Omental fat pad (tissue), 4 donors: Measurements from ENCODE around the gene MYL9. TPM values are rescaled to one million over a fixed set of nuclear protein-coding genes. Genes with fewer than 3 reads are reported as not detected.

Source experiments
- ATAC-seq: fragments of 150-250 bp; one replicate; pipeline ENCODE4 v1.9.1; 2016; ENCODE audit warnings: mild to moderate bottlenecking, moderate library complexity; ENCODE audit not compliant: low FRiP score
- DNase-seq: peaks from one replicate; pipeline ENCODE4 v3.0.0-alpha.2; 2019; ENCODE audit warnings: low spot score
- total RNA-seq, 4 donors: library from RNA; depleted of rRNA; stranded (reverse); fragments of >200 nt; gene quantifications; one replicate each; pipeline ENCODE4 v1.1.0, GENCODE V29; 2016
- TF ChIP-seq, protein P1 (sequence below), 3 donors: fragments of 450-650 bp; IDR thresholded peaks; one replicate each; pipeline ENCODE4 v1.5.1; 2016 to 2017; ENCODE audit warnings: antibody characterized with exemption in 3 of 3, mild to moderate bottlenecking in 3 of 3, moderate library complexity in 2 of 3

The MYL9 gene
- total RNA-seq, 4 donors from 2014 or later, result 57.0 to 145 (median 102) TPM

- ATAC-seq, result no peak
- TF ChIP-seq, protein P1, sequence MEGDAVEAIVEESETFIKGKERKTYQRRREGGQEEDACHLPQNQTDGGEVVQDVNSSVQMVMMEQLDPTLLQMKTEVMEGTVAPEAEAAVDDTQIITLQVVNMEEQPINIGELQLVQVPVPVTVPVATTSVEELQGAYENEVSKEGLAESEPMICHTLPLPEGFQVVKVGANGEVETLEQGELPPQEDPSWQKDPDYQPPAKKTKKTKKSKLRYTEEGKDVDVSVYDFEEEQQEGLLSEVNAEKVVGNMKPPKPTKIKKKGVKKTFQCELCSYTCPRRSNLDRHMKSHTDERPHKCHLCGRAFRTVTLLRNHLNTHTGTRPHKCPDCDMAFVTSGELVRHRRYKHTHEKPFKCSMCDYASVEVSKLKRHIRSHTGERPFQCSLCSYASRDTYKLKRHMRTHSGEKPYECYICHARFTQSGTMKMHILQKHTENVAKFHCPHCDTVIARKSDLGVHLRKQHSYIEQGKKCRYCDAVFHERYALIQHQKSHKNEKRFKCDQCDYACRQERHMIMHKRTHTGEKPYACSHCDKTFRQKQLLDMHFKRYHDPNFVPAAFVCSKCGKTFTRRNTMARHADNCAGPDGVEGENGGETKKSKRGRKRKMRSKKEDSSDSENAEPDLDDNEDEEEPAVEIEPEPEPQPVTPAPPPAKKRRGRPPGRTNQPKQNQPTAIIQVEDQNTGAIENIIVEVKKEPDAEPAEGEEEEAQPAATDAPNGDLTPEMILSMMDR (IDR thresholded peaks at IDR 0.05), result no peak
- DNase-seq, result no peak
These were observed 3.1 kb downstream of the MYL9 start for GRCh38 chr20:36544134-36545018.

DNA sequence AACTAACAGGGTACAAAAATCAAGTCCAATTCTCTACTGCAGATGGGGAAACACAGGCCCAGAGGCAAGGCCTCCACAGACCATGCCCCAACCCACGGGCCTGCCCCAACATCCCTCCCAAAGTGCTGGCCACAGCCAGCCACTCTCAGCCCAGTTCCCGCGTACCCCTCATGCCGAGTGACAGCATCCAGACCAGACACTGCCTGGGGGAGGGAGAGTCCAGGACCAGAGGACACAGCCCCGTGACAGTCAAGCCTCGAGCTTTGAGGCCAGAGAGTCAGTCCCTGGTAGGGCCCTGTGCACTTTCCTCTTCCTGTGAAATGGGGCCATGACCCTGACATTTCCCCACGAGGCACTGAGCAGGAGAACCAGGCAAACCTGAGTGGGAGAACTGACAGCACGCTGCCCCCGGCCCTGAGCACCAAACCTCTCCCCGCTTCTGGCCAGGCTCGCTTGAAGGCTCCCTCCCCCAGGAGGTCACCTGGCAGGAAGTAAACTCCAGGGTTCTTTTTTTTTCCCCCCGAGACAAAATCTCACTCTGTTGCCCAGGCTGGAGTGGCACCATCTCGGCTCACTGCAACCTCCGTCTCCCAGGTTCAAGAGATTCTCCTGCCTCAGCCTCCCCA, 4.9 kb downstream of the MYL9 start:
- no peak for ATAC-seq
- TF ChIP-seq, protein P1 (IDR thresholded peaks at IDR 0.05), result no peak

DNA sequence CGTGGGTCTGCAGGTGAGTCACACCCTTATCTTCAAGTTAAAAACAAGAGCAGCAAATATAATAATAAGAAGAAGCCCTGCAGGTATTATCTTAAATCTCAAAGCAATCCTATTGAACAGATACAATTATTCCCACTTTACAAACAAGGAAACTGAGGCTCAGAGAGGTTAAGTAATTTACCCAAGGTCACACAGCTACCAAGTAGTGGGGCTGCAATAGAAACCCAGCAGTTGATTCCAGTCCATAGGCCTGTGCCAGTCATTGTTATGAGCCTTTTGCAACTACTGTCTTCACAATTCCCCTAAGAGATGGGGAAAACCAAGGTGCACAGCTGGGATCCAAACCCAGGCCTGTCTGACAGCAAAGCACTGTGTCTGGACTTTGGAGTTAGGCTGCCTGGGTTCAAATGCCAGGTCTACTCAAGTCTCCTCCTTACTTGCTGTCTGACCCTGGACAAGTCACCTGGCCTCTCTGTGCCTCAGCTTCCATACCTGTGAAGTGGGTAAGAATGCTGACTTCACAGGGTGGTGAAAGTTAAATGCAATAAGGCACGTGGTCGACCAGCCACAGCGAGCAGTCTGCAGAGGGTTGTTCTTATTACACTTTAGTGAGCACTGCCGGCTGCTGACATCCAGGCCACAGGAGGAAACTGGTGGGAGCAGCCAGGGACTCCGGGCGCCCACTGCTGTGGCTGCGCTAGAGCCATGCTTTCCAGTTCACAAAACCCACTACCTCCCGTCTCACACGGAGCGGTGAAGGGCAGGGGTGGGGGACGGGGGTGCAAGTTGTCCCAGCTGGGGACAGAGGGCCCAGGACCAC, 6.1 kb downstream of the MYL9 start:
- DNase-seq, result no peak
- ATAC-seq, result no peak
- TF ChIP-seq, protein P1 (IDR thresholded peaks at IDR 0.05), result no peak

More for the DNA sequence above, 4.9 kb downstream of the MYL9 start:
- no peak for DNase-seq

GRCh38 chr20:36548006-36548315, 6.6 kb downstream of the MYL9 start:
- TF ChIP-seq, protein P1 (IDR thresholded peaks at IDR 0.05), result no peak
- no peak for ATAC-seq
- DNase-seq, result no peak

DNA sequence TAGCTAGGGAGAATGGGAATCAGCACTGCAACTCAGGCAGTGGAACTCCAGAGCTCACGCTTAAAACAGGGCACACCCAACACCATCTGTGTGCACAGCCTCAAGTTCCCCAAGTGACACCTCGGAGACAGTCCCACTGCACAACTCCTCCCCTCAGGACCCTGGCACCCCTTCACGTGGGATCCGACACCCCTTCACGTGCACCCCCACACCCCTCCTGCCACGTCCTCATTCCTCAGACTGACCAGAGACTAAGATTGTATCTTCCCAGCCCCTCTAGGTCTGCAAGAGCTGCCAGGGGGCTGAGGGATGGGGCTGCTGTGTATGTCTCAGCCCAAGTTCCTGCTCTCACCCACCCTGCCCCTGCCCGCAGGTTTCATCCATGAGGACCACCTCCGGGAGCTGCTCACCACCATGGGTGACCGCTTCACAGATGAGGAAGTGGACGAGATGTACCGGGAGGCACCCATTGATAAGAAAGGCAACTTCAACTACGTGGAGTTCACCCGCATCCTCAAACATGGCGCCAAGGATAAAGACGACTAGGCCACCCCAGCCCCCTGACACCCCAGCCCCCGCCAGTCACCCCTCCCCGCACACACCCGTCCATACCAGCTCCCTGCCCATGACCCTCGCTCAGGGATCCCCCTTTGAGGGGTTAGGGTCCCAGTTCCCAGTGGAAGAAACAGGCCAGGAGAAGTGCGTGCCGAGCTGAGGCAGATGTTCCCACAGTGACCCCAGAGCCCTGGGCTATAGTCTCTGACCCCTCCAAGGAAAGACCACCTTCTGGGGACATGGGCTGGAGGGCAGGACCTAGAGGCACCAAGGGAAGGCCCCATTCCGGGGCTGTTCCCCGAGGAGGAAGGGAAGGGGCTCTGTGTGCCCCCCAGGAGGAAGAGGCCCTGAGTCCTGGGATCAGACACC, 7.6 kb downstream of the MYL9 start:
- TF ChIP-seq, protein P1 (IDR thresholded peaks at IDR 0.05), result no peak
- no peak for ATAC-seq
- no peak for DNase-seq

DNA sequence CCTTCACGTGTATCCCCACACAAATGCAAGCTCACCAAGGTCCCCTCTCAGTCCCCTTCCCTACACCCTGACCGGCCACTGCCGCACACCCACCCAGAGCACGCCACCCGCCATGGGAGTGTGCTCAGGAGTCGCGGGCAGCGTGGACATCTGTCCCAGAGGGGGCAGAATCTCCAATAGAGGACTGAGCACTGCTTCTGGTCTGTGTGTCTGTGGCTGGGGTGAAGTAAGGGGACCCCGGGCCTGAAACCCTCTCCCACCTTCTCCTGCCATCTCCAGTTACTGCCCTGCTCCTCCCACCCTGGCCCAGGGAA, 8.3 kb downstream of the MYL9 start:
- ATAC-seq (no peak), DNase-seq (no peak)
- TF ChIP-seq, protein P1 (IDR thresholded peaks at IDR 0.05), result no peak
